ENCODE measurements around the gene SUMO3. TPM values are rescaled to one million over a fixed set of nuclear protein-coding genes. Genes with fewer than 3 reads are reported as not detected.

Gene SUMO3
- total and polyA plus RNA-seq, 2 of the 13 experiments (the other 11 are each of a cell fraction or from before 2014, with no cell fraction given), result 51.4 to 92.4 TPM

DNA sequence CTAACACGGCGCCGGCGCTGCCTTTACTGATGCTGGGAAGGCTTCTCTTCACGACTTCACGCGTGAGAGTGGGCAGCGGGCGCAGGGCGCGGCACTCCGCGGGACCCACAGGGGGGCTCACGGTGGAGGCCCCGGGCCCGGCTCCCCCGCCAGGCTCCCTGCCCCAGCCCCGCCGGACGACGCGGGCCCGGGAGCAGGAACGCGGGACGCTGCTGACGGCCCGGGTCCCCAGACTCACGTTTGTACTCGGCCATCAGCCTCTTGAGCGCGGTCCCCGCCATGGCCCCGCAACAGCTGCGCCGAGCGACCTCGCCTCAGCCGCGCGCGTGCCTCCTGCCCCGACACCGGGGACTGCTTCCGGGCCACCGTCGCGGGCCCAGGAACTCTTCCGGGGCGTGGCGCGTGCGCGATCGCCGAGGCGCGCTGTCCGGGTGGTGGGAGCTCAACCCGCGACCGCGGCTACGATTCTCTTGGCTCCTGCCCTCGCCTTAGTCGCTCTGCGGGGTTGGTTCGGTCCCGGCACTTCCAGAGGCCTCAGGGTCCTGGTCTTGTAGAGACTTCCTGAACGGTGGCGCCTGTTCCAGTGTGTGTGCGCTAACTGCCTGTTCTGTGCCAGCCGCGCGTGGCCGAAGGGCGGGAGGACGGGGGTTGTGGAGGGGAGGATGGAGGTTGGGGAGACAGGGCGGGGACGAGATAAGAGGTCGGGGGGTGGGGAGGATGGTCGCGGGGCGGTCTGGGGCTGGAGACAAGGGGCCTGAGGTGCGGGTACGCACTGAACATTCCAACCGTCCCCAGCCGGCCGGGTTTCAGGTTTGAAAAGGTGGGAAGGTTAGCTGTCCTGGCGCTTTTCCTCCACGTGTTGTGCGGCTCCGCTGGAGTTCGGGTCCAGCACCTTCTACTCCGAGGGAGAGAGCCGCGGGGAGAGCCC is 16.1 kb downstream of the SUMO3 start, which contains the start of gene UBE2G2 (continued):
- TF ChIP-seq BORCS8-MEF2B (CRISPR knock-in tag; IDR thresholded peaks at IDR 0.05), result peak; percentile 56; the same call in 1 of the 2 replicates
- peak; percentile 23; the same call in 1 of the 2 replicates for TF ChIP-seq HOXA5 (CRISPR knock-in tag; IDR thresholded peaks at IDR 0.05)
- TF ChIP-seq ZNF883 (CRISPR knock-in tag; IDR thresholded peaks at IDR 0.05; ENCODE audit: not compliant biosample characterization), result no peak
- no peak for TF ChIP-seq NR2F6 (IDR thresholded peaks at IDR 0.05)
- peak; percentile 52; the same call in 1 of the 2 replicates for TF ChIP-seq NR2F6 (CRISPR knock-in tag; IDR thresholded peaks at IDR 0.05)
- peak; percentile 72; the same call in 1 of the 2 replicates for TF ChIP-seq MAZ (IDR thresholded peaks at IDR 0.05; ENCODE audit: borderline replicate concordance, low read depth, low read length)
- TF ChIP-seq MAZ (CRISPR knock-in tag; IDR thresholded peaks at IDR 0.05; ENCODE audit: low read depth), result peak; percentile 75
- no peak for TF ChIP-seq SMC3 (IDR thresholded peaks at IDR 0.05; ENCODE audit: low read length)
- peak; percentile 86 for TF ChIP-seq PHF20 (CRISPR knock-in tag; IDR thresholded peaks at IDR 0.05)
- peak; percentile 66; the same call in 1 of the 2 replicates for TF ChIP-seq CHD2 (IDR thresholded peaks at IDR 0.05; ENCODE audit: low read depth, low read length)
- TF ChIP-seq KAT8 (CRISPR knock-in tag; IDR thresholded peaks at IDR 0.05), result peak; percentile 87
- TF ChIP-seq, protein P1, sequence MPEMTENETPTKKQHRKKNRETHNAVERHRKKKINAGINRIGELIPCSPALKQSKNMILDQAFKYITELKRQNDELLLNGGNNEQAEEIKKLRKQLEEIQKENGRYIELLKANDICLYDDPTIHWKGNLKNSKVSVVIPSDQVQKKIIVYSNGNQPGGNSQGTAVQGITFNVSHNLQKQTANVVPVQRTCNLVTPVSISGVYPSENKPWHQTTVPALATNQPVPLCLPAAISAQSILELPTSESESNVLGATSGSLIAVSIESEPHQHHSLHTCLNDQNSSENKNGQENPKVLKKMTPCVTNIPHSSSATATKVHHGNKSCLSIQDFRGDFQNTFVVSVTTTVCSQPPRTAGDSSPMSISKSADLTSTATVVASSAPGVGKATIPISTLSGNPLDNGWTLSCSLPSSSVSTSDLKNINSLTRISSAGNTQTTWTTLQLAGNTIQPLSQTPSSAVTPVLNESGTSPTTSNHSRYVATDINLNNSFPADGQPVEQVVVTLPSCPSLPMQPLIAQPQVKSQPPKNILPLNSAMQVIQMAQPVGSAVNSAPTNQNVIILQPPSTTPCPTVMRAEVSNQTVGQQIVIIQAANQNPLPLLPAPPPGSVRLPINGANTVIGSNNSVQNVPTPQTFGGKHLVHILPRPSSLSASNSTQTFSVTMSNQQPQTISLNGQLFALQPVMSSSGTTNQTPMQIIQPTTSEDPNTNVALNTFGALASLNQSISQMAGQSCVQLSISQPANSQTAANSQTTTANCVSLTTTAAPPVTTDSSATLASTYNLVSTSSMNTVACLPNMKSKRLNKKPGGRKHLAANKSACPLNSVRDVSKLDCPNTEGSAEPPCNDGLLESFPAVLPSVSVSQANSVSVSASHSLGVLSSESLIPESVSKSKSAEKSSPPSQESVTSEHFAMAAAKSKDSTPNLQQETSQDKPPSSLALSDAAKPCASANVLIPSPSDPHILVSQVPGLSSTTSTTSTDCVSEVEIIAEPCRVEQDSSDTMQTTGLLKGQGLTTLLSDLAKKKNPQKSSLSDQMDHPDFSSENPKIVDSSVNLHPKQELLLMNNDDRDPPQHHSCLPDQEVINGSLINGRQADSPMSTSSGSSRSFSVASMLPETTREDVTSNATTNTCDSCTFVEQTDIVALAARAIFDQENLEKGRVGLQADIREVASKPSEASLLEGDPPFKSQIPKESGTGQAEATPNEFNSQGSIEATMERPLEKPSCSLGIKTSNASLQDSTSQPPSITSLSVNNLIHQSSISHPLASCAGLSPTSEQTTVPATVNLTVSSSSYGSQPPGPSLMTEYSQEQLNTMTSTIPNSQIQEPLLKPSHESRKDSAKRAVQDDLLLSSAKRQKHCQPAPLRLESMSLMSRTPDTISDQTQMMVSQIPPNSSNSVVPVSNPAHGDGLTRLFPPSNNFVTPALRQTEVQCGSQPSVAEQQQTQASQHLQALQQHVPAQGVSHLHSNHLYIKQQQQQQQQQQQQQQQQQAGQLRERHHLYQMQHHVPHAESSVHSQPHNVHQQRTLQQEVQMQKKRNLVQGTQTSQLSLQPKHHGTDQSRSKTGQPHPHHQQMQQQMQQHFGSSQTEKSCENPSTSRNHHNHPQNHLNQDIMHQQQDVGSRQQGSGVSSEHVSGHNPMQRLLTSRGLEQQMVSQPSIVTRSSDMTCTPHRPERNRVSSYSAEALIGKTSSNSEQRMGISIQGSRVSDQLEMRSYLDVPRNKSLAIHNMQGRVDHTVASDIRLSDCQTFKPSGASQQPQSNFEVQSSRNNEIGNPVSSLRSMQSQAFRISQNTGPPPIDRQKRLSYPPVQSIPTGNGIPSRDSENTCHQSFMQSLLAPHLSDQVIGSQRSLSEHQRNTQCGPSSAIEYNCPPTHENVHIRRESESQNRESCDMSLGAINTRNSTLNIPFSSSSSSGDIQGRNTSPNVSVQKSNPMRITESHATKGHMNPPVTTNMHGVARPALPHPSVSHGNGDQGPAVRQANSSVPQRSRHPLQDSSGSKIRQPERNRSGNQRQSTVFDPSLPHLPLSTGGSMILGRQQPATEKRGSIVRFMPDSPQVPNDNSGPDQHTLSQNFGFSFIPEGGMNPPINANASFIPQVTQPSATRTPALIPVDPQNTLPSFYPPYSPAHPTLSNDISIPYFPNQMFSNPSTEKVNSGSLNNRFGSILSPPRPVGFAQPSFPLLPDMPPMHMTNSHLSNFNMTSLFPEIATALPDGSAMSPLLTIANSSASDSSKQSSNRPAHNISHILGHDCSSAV (CRISPR knock-in tag; IDR thresholded peaks at IDR 0.05; ENCODE audit: borderline replicate concordance), result 0 out of 2 replicates have a peak, but pooled peaks have one; percentile 73
- TF ChIP-seq ZNF652 (CRISPR knock-in tag; IDR thresholded peaks at IDR 0.05; ENCODE audit: borderline replicate concordance, low read depth), result no peak
- TF ChIP-seq MYNN (CRISPR knock-in tag; IDR thresholded peaks at IDR 0.05; ENCODE audit: low read depth), result no peak
- TF ChIP-seq ETV6 (CRISPR knock-in tag; conservative IDR thresholded peaks at IDR 0.05), result 0 out of 2 replicates have a peak, but pooled peaks have one; percentile 20
- TF ChIP-seq ZNF776 (CRISPR knock-in tag; IDR thresholded peaks at IDR 0.05), result peak; percentile 77
- peak; percentile 71 for TF ChIP-seq YEATS2 (CRISPR knock-in tag; IDR thresholded peaks at IDR 0.05; ENCODE audit: borderline replicate concordance)
- TF ChIP-seq, protein P2, sequence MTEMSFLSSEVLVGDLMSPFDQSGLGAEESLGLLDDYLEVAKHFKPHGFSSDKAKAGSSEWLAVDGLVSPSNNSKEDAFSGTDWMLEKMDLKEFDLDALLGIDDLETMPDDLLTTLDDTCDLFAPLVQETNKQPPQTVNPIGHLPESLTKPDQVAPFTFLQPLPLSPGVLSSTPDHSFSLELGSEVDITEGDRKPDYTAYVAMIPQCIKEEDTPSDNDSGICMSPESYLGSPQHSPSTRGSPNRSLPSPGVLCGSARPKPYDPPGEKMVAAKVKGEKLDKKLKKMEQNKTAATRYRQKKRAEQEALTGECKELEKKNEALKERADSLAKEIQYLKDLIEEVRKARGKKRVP (CRISPR knock-in tag; IDR thresholded peaks at IDR 0.05), result peak in 1 of 2 experiments; percentile 28; a peak in 1 of 4 replicates
- TF ChIP-seq MYC (CRISPR knock-in tag; IDR thresholded peaks at IDR 0.05; ENCODE audit: borderline replicate concordance), result peak; percentile 96
- TF ChIP-seq SMARCE1 (IDR thresholded peaks at IDR 0.05; ENCODE audit: borderline replicate concordance), result no peak
- TF ChIP-seq U2AF2 (IDR thresholded peaks at IDR 0.05; ENCODE audit: low read depth, low read length), result no peak
- peak; percentile 59; the same call in 1 of the 2 replicates for TF ChIP-seq ZNF605 (CRISPR knock-in tag; IDR thresholded peaks at IDR 0.05)
